Esophagus mucosa (tissue), 1 donor: ENCODE results near the gene YBX2. TPM values are rescaled to one million over a fixed set of nuclear protein-coding genes. Genes with fewer than 3 reads are reported as not detected.
"Not testable (repeated sequence)": the region's sequence is repeated elsewhere in the genome, so short reads cannot be mapped to it uniquely, and the experiment has no call there.

Source experiments
- ATAC-seq: fragments of 200-7000 bp; cut with Tn5 transposase; one replicate; pipeline ENCODE4 v1.9.1; 2020
- total RNA-seq: library from RNA; stranded (reverse); gene quantifications from one replicate; pipeline ENCODE4 v1.2.4, GENCODE V29; 2023
- donor health status: DM: yes; HTN: yes; CAD: no.

YBX2 gene
- total RNA-seq, 1 donor from 2014 or later: 0.96 TPM

- ATAC-seq: peak; percentile 79
Measured at GRCh38 chr17:7262192-7262934, 32.1 kb downstream of the YBX2 start, which contains the start of gene CLDN7. CLDN7 (minus strand) TSS chr17:7262478; CDS start chr17:7262043, 435 bp downstream.

- peak; percentile 0 for ATAC-seq
Measured at GRCh38 chr17:7261379-7262191, 32.9 kb downstream of the YBX2 start.

GRCh38 chr17:7260651-7261378, 33.6 kb downstream of the YBX2 start:
- ATAC-seq: peak; percentile 39

GRCh38 chr17:7260151-7260550, 34.3 kb downstream of the YBX2 start:
- ATAC-seq: no peak

- no peak for ATAC-seq
Measured at GRCh38 chr17:7259555-7259889, 34.9 kb downstream of the YBX2 start.

- peak; percentile 26 for ATAC-seq
Measured at GRCh38 chr17:7258731-7259554, 35.5 kb downstream of the YBX2 start.

- ATAC-seq: no peak
Measured at GRCh38 chr17:7256766-7257456, 37.5 kb downstream of the YBX2 start.

DNA sequence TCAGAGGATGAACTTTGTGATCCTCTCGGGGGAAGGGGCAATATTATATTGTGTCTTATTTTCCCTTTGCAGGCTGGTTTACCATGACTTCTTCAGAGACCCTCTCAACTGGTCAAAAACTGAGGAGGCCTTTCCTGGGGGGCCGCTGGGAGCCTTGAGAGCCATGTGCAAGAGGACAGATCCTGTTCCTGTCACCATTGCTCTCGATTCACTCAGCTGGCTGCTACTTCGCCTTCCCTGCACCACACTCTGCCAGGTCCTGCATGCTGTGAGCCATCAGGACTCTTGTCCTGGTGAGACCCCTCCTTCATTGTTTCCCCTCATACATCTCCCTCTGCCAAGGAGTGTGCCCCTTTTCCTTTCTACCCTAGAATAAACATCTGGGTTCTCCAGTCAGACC, 39.9 kb downstream of the YBX2 start:
- ATAC-seq: no peak

DNA sequence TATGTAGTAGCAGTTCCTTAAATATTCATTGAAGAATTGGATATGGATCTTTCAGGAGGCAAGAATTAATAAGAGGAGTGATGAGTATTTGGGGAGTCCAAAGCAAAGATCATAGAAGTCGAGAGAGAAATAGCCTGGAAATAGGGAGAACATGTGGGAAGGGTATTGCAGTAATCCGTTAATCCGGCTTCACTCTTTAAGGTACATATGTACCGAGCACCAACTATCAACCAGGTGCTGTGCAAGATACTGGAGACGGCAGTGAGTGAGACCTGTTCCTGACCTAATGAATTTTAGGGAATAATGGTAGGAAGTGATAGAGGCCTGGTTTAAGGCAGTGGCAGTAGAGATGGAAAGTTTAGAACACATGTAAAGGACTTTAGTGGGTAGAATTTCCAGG, 41.4 kb downstream of the YBX2 start:
- ATAC-seq: no peak

DNA sequence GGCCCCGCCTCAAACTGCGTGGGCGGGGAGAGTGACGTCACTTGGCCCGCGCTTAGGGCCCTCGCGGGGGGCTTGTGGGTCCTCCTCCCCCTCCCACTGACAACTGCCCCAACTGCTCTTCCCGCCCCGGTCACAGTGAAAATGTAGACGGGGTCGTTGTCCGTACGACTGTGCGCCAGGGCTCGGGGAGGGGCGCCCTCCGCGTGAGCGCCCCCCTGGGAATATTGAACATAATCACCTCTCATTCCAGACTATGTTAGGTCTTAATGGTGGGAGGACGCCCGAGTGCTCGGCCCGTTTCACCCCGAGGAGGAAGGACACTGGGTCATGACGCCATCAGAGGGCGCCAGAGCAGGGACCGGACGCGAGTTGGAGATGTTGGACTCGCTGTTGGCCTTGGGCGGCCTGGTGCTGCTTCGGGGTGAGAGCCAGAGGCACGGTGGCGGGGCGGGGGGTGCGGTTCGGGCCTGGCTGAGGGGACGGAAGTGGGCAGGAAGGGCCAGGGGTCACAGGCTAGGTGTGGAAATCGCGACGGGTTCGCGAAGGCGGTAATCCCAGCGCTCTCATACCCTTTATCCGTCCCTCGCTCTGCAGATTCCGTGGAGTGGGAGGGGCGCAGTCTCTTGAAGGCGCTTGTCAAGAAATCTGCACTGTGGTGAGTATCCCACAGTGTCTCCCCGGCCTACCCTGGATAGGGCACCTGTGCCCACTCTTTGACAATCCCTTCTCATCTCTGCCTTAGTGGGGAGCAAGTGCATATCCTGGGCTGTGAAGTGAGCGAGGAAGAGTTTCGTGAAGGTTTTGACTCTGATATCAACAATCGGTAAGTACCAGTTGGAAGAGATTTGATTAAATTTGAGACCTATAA, 42.0 kb downstream of the YBX2 start, which contains the start of gene ELP5:
Gene ELP5, plus strand, starts transcription at position 40 of the 868 bp plus-strand sequence. Its CDS starts 336 bp downstream, at position 376.
- ATAC-seq: peak; percentile 72

DNA sequence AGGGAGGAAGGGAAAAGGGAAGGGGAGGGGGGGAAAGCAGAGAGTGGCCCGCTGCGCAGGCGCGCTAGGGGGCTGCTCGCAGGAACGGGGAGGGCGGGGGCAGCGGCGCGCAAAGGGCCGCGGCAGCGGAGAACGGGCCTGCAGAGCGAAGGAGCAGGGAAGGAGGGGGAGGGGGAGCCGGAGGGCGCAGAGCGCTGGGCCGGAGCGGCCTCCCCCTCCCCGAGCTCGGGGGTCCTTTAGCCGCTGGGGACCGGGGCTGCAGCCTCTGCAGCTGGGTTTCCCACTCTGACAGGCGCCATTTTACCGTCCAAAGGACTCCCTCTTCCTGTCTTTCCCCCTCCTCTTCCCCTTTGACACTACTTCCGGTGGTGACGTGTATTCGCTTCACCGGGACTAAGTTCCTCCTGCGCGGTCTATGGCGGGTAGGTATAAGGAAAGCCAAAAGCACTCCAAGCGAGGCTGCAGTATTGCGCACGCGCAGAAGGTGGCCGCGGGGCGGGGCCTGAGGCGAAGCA, 42.7 kb downstream of the YBX2 start, which contains the start of gene CTDNEP1:
Gene CTDNEP1, minus strand, starts transcription at position 74 of the 515 bp plus-strand sequence. CDS start 438 bp downstream, outside the sequence.
- peak; percentile 88 for ATAC-seq

- peak; percentile 17 for ATAC-seq
Measured at GRCh38 chr17:7250695-7251627, 43.5 kb downstream of the YBX2 start.

GRCh38 chr17:7249830-7250229, 44.6 kb downstream of the YBX2 start:
- no peak for ATAC-seq

DNA sequence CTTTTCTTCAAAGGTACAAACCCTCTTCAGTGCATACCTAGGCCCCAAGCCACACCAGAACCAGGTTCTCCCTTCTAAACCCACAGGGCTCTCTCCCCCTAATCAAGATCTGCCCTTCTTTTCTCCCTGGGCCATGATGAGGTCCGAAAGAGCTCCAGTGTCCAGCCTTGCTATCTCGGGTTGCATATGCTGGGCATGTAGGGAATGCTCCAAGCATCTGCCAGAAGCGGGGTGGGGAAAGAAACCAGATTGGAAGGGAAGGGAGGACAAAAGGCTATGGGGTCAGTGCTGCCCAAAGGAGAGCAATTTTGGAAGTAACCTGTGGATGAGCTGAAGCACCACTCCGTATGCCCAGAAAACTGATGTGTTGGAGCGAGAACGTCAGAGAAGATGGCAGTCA, 45.2 kb downstream of the YBX2 start:
- no peak for ATAC-seq

DNA sequence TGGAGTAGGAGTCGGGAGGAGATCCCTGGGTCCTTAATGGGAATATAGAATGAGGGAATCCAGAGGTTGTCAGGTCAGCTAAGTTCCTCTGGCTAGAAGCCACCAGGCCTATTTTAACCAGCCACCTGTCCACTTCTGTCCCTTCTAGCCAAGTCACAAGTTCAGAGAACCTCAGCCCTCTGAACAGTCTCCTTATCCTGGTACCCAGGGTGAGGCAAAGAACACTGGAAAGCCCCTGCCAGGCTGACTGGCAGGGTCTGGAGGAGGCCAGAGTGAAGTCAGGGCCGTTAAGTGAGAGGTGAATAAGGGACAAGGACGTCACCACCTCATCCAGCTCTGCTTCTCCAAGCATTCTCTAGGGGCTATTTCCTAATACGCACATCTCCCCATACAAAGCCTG, 45.6 kb downstream of the YBX2 start:
- ATAC-seq: no peak

DNA sequence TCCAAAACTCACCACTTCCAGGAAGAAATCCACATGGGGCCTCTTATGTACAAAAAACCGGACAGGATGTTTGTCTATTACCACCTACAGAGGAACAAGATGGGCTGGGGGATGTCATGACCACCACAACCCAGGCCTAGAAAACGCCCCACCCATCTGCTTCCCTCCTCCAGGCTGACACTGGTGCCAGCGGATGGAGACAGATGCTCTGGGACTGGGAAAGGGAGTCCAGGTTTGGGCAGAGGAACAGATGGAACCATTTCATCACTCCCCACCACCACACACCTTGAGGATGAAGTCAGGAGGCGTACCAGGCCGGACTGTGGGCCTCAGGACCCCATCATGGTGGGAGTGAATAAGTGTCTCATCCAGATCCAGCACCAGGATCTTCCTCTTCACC, 47.7 kb downstream of the YBX2 start:
- ATAC-seq: no peak

GRCh38 chr17:7243838-7244237, 50.6 kb downstream of the YBX2 start:
- not testable (repeated sequence) for ATAC-seq

DNA sequence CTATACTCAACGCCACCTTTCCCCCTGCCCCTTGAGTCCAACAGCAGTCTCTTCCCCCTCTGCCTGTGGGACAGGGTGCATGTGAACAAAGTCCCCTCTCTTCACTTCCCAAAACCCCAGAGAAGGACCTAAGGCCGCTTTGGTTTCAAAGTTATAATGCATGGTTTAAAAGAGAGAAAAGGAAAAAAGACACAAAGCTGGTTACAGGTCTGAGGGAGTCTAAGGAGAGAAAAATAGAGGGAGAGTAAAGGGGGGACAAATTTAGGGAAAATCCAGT, 51.0 kb downstream of the YBX2 start:
- no peak for ATAC-seq
